Ecto neural progenitor cell (in vitro differentiated cells): Measurements from ENCODE around the gene DIDO1.
A peak's percentile ranks its signal among the peaks of the same experiment; 100 is the strongest.

Experiments used
- DNase-seq: peaks from one replicate; pipeline ENCODE4 v3.0.0-alpha.2; 2018; ENCODE audit warnings: low spot score

The DIDO1 gene

GRCh38 chr20:62926229-62927127 lies at the start of gene DIDO1:
Gene DIDO1, minus strand, starts transcription at chr20:62926505.
- peak; percentile 93 for DNase-seq

GRCh38 chr20:62975251-62975760 lies 49.0 kb upstream of the DIDO1 start:
- no peak for DNase-seq

- no peak for DNase-seq
Measured at GRCh38 chr20:62972845-62973745, 46.8 kb upstream of the DIDO1 start.

- peak; percentile 93 for DNase-seq
Measured at GRCh38 chr20:62971950-62972844, 45.9 kb upstream of the DIDO1 start.

GRCh38 chr20:62971211-62971949 lies 45.1 kb upstream of the DIDO1 start:
- no peak for DNase-seq

- DNase-seq: no peak
Measured at GRCh38 chr20:62970307-62971210, 44.3 kb upstream of the DIDO1 start.

- DNase-seq: no peak
Measured at GRCh38 chr20:62969939-62970306, 43.6 kb upstream of the DIDO1 start.

- no peak for DNase-seq
Measured at GRCh38 chr20:62969179-62969760, 43.0 kb upstream of the DIDO1 start.

GRCh38 chr20:62968378-62969178 lies 42.3 kb upstream of the DIDO1 start:
- no peak for DNase-seq

GRCh38 chr20:62967628-62968351 lies 41.5 kb upstream of the DIDO1 start:
- no peak for DNase-seq

- DNase-seq: no peak
Measured at GRCh38 chr20:62967149-62967501, 40.8 kb upstream of the DIDO1 start.

- DNase-seq: no peak
Measured at GRCh38 chr20:62966212-62967148, 40.2 kb upstream of the DIDO1 start.

- no peak for DNase-seq
Measured at GRCh38 chr20:62965363-62965771, 39.1 kb upstream of the DIDO1 start.

- DNase-seq: no peak
Measured at GRCh38 chr20:62964700-62965099, 38.4 kb upstream of the DIDO1 start.

- DNase-seq: no peak
Measured at GRCh38 chr20:62963614-62964397, 37.5 kb upstream of the DIDO1 start.
